T-helper 2 cell treated with Interferon-gamma antibody and Interleukin-4, amounts not matched to agents 100 ng/mL and 5 ng/mL, for 36 hours (primary cell): ENCODE data around the gene RAP1GAP2. TPM values are rescaled to one million over a fixed set of nuclear protein-coding genes. Genes with fewer than 3 reads are reported as not detected.

Experiments
- intact Hi-C: fragments of 100-400 bp; cut with micrococcal nuclease; formaldehyde crosslinking; loops from one replicate; pipeline ENCODE4 v1.15.1; 2023
- total RNA-seq: library from RNA; stranded (reverse); gene quantifications from 2 replicates; pipeline ENCODE4 v1.2.3, GENCODE V29; 2022

The RAP1GAP2 gene
- total RNA-seq, 1 donor from 2014 or later = 48.5 TPM

DNA sequence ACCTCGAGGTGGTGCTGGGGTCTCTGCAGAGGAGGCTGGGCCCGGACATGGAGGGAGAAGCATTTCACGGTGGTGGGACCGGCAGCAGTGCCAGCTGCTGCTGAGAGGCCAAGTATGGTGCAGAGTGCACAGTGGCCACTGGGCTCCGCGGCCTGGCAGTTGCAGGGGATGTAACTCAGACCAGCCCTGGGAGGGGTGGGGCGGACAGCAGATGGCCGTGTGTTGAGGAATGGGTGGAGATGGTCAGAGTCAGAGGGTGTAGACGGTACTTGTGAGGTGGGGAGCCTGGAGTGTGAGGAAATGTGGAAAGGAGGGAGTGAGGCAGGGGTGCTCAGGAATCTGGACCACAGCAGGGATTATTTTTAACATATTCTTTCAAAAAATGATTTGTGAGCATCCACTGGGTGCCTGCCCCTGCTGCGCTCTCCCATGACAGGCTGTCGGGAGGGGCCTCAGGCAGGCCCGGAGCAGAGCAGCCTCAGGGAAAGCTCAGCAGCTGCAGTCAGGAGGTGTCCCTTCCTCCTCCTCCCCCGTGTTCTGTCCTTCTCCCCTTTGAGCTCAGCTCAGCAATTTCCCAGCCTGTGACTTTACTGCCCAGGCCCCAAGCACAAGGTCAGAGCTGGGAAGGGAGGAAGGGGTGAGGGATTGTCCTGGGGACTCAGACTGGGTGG is 113.1 kb downstream of the RAP1GAP2 start:
- intact Hi-C loops = no loop called here

DNA sequence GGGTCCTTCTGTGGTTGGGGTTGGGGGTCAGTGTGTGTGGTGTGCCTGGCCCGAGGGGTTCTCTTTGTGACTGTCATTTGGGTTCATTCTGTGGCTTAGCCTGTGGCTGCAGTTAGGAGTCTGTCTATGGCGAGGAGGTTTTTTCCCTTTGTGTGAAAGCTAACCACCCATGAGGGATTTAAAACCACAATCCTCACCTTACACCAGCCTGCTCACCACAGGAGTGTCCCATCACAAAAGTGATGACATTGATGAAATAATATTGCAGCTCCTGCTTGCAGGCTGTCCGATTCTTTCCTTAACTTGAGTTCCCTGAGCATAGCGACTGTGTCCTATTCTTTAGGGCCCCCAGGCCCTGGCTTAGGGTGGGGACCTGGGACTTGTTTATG is 113.6 kb downstream of the RAP1GAP2 start:
- intact Hi-C loops = no loop called here

DNA sequence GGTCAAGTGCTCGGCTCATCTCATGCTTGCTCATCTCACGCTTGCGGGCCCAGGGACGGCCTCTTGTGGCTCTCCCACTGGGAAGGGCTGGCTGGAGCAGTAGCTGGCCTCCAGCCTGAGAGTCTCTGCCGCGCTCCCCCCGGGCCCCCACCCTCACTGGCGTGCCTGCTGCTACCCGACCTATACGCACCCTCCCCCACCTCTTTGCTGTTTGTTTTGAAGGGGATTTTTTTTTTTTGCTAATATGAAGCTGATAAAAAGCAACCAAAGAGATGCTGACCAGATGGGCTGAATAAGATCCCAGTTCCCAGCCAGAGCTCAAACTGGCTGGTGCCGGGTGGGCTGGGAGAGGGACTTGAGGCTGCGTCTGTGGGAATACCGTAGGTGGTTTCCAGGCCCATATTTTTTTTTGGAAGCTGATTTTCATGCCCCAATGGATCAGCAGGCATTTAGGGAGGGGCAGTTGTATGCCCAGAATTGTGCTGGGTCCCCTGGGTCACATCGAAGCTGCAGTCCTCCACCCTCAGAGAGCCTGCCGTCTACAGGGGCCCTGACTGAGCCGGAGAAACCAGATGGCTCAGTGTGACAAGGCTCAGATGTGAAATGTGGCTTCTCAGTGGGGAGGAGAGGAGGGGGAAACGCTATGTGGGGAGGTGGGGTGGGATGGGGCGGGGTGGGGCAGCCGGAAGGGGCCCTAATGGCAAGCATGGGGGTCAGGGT is 115.0 kb downstream of the RAP1GAP2 start:
- intact Hi-C loops = no loop called here

DNA sequence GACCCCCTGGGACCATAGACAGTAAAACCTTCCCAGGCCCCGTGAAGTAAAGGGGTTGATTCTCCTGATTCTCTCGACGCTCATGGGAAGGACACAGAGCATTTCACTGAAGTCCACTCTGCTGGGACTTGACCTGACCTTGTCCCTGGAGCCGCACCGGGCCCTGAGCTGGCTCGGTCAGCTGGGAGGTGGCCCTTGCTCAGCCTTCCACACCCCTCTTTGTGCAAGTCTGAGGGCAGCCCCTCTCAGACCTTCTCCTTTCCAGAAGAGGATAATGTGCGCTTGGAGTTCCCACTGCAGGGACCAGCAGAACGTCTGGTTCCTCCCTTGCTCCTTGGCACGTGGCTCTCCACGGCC is 115.5 kb downstream of the RAP1GAP2 start:
- intact Hi-C loops = no loop called here

DNA sequence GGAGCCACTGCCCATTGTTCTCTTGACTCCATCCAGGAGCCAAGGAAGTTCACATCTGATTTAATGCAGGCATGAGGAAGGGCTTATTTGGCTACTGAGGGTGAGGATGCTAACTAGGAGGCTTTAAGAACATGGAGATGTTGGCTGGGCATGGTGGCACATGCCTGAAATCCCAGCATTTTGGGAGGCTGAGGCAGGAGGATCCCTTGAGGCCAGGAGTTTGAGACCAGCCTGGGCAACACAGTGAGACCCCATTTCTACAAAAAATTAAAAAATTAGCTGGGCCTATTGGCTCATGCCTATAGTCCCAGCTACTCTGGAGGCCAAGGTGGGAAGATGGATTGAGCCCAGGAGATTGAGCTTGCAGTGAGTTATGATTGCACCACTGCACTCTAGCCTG is 116.5 kb downstream of the RAP1GAP2 start:
- intact Hi-C loops = no loop called here

DNA sequence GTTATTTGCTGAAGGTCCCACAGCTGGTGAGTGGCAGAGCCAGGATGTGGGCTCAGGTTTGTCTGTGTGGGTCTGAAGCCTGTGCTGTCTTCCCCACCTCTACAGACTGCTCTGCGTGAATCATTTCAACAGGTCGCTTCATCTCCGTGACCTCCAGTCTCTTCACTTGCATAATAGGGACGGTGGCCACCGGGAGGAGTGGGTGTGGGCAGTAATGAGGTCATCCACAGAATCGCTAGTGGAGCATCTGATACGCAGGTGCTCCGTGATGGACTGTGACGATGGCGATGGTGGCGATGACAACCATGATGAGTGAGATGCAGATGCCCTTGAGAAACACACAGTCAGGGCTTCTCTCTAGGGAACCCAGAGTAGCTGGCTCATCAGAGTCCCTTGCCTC is 120.2 kb downstream of the RAP1GAP2 start:
- intact Hi-C loops = no loop called here

DNA sequence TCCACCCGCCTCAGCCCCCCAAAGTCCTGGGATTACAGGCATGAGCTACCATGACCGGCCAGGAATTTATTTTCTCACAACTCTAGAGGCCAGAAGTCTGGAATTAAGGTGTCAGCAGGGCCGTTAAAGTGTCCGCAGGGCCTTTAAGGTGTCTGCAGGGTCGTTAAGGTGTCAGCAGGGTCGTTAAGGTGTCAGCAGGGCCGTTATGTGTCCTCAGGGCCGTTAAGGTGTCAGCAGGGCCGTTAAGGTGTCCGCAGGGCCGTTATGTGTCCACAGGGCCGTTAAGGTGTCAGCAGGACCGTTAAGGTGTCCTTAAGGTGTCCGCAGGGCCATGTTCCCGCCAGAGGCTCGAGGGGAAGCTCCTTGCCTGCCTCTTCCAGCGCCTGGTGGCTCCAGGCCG is 125.2 kb downstream of the RAP1GAP2 start:
- intact Hi-C loops = no loop called here

DNA sequence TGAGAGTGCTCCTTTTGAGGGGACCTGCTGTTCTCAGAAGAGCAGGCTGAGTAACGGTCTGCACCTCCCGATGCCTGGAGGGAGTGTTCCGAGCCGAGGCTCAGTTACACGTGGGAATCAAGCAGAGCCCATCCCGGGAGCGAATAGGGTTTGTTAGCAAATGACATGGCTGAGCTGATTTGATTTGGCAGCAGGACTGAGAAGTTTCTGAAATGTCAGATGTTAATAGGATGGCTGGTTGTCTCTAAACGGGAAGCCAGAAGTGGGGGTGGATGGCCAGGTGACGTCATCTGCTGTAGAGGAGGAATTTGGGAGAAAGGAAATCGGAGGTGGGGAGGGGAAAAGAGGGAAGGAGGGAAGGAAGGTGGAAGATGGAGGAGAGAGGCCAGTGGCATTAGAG is 128.0 kb downstream of the RAP1GAP2 start:
- intact Hi-C loops = no loop called here

DNA sequence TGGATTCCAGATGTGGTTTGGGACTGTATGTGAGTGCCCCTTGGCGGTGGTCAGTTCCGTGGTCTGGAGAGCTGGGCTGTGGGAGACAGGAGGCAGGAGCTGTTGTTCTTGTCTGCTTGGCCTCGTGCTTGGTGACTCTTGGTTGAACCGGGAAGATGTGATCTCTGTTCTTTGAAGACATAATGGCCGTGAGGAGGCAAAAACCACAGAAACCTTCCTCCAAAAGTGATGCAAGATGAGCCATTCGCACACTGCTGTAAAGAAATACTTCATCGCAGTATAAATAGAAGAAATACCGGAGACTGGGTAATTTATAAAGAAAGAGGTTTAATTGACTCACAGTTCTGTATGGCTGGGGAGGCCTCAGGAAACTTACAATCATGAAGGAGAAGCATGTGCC is 128.8 kb downstream of the RAP1GAP2 start:
- intact Hi-C loops = no loop called here

DNA sequence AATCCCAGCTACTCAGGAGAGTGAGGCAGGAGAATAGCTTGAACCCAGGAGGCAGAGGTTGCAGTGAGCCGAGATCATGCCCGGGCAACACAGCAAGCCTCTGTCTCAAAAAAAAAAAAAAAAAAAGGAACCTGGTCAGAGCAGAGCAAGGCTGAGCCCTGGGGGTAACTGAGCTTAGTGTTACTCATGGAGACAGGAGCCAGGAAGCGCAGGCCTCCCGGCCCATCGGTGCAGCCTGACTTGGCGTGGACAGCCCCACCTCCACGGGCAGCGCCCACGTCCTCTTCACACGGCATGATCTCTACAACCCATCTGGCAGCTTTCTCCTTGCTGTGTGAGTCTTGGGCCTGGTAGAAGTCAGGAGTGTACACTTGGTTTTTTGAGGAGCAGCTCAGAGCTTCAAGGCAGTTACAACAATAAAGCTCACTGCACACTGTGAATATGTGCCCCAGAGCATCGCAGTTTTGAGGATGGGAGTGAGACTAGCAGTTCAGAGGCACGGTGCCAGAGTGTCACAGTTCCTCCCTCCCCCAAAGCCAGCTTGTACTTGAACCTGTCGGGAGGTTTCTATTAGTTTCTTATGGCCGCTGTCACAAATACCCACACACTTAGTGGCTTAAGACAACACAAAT is 129.9 kb downstream of the RAP1GAP2 start:
- intact Hi-C loops = no loop called here

DNA sequence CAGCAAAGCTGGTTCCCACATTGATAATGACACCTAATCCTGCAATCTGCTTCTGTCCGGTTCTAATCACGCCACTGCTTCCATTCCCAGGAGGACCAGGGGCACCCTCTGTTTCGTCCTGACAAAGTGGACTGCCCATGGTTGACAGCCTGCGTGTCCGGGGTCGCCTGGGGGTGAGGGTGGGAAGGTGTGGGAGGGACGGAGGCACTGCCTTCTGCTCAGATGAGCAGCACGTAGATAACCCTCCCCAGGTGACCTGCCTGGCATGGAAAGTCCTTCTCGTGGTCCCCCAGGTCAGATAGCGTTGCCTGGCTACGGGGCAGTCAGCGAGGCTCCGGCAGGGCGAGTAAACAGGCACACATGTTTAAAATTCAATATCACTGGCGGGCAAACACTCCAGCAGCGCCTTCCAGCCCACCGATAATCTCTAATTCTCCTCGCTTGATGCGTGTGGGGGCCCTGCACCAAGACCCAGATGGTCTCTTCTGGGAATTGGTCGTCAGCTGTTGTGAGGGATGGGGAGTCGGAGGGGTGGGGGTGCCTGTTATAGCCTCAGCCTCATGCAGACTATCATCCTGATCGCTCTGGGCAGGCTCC is 132.2 kb downstream of the RAP1GAP2 start:
- intact Hi-C loops = no loop called here

DNA sequence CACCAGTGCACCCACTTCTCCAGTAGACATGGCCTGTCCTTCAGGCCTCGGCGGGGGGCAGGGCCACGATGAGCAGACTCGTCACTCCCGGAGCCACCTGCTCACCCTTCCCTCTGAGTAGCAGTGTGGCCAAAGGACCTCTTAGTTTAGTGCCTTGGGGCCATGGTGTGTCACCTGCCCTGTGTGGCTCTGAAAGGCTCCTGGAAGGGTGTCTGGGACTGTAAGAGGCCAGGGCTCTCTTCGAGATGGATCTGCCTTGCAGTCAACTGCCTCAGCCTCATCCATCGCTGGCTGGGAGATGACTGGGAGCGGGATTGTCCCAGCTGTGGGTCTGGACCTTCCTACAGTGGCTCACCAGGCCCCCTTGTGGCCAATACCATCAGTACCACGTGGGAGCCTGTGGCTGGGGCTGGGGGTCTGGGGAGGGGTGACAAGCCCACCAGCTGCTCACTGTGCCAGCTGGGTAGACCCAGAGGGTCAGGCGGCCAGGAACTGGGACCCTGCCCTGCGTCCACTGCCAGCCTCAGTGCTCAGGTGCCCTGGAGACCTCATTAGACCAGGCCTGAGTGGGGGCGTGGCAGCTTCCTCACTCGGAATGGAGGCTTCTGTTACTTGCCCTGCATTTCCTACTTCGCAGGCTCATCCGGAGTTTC is 133.8 kb downstream of the RAP1GAP2 start:
- intact Hi-C loops = loop anchor here (5.0 kb wide), 1 partner anchor 143 kb away; no protein-coding TSS in a partner anchor

DNA sequence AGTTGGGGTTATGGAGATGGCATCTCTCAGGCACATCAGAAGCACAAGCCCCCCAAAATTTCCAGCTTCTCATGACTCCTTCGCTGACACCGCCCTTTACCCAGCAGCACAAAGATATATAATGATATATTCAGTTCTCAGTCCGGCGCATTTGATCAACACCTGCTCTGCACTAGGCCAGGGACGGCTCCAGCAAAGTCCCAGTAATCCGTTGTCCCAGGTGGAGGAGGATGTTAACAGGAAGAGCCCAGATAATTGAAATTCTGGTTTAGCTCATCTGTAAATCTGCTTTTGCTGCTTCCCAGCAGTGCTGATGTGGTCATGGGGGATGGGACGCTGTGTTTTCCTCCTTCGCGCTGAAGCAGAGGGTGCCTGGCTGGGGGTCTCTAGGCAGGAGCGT is 135.6 kb downstream of the RAP1GAP2 start:
- intact Hi-C loops = loop anchor here (5.0 kb wide), 1 partner anchor 145 kb away; no protein-coding TSS in a partner anchor

DNA sequence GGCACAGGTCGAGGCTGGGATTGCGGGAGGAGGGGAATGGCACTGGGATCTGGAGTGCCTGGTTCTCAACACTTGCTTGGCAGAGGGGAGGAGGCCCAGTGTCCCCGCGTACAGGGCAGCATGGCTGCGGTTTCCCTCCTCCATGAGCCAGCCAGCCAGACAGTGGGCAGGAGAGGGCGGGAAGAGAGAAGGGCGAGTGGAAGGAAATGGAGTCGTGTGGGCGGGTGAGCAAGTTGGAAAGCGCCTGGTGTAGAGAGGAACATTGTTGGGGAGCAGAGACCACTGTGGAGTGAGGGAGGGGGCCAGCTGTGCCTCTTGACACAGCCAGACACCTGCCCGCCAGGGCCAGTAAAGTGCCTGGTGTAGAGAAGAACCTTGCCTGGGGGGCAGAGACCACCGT is 136.7 kb downstream of the RAP1GAP2 start:
- intact Hi-C loops = loop anchor here (5.0 kb wide), 1 partner anchor 146 kb away; no protein-coding TSS in a partner anchor

DNA sequence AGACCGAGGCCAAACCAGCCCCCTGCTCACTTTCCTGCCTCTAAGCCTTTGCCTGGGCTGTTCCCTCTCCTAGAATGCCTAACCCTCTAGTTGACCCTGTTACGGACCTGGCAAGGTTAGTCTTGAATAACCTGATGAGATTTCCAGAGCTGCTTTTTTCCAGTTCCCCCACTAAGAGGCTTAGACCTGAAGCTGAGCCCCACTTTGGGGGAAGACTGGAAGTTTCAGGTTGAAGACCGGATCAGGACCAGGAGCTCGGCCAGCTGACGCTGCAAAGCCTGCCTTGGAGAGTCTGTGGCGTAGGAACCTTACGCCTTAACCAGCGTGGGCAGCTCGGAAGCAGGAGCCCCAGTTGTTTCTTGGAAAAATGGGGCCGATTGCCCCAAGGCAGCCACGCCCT is 137.4 kb downstream of the RAP1GAP2 start:
- intact Hi-C loops = loop anchor here (5.0 kb wide), 1 partner anchor 146 kb away; no protein-coding TSS in a partner anchor

DNA sequence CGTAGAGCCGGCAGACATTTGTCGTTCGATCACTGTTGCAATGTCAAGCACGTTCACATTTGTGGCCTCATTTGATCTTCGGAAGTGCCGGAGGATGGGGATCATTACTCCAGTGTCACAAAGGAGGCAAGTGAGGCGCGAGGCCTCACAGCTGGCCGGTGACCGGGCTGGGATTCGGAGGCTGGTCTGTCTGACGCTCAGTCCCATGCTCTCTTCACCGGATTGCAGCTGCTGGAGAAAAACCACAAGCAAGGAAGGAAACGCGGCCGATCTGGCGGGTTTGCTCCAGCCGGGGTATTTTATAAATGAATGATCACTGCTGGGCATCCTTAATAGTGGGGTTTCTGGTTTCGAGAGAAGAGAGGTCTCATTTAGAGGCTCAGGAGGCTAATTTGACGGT is 139.4 kb downstream of the RAP1GAP2 start:
- intact Hi-C loops = no loop called here

DNA sequence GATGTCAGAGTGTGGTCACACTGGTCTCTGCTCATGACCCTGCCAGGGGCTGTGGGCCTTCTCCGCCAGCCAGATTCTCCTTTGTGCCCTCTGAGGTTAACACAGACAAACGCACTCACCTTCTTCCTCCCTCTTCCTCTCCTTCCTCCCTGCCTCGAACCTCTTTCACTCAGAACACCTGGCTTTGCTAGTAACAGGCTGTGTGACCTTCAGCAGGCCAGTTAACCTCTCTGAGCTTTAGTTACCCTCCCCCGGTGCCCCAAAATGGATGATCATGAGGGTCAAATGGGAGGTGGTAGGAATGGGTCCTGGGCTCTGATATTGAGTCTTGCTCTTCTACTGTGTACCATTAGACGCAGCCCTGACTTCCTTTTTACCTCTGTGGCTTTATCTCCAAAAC is 140.1 kb downstream of the RAP1GAP2 start:
- intact Hi-C loops = no loop called here

DNA sequence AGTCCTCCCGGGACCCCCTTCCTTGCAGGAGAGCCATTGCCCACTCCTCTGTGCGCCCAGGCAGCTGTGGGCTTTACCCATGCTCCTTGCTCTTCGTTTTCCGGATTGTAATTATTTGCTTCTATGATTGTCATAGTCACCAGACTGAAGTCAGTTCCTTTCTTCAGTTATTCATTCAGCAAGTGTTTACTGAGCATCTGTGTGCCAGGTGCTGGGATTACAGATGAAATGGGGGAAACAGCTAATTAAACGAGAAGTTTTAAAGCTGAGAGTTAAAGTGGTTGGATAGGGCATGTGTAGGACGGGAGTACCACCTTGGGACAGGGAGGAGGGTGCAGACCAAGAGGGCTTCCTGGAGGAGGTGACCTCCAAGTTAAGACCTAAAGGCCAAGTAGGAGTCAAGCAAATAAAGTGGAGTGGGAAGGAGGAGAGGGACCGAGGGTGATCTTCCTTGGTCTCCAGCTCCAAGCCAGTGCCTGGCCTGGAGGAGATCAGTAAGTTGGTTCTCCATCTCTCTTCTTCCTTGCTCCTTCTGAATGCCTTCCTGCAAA is 140.6 kb downstream of the RAP1GAP2 start:
- intact Hi-C loops = no loop called here

DNA sequence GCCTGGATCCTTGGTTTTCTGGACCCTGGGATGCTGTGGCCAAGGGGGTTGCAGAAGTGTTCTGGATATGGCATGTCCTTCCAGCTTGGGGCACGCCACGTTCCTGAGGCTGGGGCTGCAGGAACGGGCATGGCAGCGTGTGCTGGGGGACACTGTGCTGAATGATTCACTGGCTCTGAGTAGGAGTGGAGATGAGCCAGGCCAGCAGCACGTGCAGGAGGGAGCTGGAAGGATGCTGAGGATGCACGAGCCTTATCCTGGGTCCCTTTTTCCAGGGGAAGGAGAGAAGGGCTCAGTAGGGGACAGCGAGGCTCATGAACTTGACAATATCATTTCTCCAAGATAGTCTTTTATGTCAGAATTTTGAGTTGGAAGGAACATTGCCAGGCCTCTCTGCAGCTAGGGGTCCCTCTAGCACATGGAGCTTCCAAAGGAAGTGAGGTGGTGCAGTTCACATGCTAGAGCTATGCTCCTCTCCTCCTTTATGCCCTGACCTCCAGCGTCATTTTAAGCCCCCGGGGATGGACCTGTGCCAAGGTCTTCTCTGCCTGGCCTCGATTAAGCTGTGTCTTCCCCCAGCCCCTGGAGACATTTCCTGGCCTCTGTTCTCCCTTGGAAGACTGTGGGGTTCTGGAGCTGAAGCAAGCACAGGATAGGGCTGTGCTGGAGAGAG is 141.2 kb downstream of the RAP1GAP2 start:
- intact Hi-C loops = no loop called here

DNA sequence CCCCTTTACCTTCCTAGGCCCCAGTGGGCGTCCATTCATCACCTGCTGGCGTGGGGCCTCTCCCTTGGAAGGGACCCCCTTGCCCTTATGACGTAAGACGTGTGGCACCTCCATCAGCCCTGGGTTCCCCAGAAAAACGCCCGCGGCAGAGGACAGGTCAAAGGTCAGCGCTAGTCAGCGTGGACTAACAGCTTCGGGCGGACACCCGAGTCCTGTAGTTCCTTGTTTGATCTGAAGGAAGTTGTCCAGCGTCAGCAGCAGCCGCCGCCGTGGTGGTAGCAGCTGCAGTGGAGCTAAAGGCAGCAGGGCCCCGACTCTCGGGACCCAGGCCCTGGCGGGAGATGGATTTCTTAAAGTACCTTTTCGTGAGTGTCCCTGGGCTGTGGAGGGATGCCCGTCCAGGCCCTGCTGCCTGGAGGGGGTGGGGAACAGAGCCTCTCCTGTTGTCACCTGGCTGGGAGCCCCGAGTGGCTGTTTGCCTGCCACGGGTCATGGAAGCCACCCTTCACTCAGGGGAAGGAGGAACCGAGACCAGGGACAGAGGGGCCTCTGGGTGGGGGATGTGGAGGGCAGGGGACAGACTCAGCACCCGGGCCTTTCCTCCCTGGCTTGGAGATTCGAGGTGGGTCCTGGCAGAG is 143.6 kb downstream of the RAP1GAP2 start:
- intact Hi-C loops = no loop called here
